Measurements from ENCODE around the gene LHFPL6. TPM values are rescaled to one million over a fixed set of nuclear protein-coding genes. Genes with fewer than 3 reads are reported as not detected.

Gene LHFPL6
- total and polyA plus RNA-seq, 4 donors = 22.7 to 115 (median 36.1) TPM

DNA sequence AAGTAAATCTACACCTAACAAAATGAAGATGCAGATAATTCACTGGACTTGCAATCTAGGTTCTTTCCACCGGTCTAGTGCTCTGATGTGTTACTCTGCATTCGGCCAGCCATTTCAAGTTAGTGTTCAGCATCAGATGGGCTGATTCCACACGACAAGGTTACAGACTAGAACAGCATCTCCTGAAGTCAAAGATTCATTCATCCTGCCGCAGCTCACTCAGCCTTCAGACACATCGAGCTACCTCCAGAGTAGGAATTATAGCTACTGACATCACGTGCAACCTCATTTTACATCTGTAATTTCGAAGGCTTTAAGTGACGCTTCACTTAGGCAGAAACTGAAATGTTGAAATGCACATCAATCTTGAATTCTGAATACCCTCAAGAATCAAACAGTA lies 76.5 kb downstream of the LHFPL6 start:
- TF ChIP-seq, protein P1, sequence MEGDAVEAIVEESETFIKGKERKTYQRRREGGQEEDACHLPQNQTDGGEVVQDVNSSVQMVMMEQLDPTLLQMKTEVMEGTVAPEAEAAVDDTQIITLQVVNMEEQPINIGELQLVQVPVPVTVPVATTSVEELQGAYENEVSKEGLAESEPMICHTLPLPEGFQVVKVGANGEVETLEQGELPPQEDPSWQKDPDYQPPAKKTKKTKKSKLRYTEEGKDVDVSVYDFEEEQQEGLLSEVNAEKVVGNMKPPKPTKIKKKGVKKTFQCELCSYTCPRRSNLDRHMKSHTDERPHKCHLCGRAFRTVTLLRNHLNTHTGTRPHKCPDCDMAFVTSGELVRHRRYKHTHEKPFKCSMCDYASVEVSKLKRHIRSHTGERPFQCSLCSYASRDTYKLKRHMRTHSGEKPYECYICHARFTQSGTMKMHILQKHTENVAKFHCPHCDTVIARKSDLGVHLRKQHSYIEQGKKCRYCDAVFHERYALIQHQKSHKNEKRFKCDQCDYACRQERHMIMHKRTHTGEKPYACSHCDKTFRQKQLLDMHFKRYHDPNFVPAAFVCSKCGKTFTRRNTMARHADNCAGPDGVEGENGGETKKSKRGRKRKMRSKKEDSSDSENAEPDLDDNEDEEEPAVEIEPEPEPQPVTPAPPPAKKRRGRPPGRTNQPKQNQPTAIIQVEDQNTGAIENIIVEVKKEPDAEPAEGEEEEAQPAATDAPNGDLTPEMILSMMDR (IDR thresholded peaks at IDR 0.05; ENCODE audit: control extremely low read depth, extremely low read depth) = no peak
- 94 to 95% methylated on average over 8 of the region's 8 CpGs for WGBS, 2 donors
- no peak for DNase-seq
- Histone ChIP-seq H3K9me3 (ENCODE audit: control insufficient read depth in 4 of 4, insufficient read depth in 3 of 4, low read length in 3 of 4) (peaks cover 0 to 2% (median 0%) of the 10 kb centered on the region in 4 donors), H3K4me1 (ENCODE audit: control insufficient read depth in 5 of 5, insufficient read depth in 5 of 5, low read length in 5 of 5) (peaks cover 0 to 34% (median 29%) of the 10 kb centered on the region in 5 donors), H3K36me3 (ENCODE audit: control insufficient read depth in 4 of 4, insufficient read depth in 4 of 4, low read length in 4 of 4) (no peaks in the 10 kb centered on the region), H3K27ac (ENCODE audit: low read depth in 1 of 2, low read length in 1 of 2) (peak overlapping the region in 1 of 2 donors; percentile 29), H3K9ac (ENCODE audit: insufficient read depth in 1 of 2, low read length in 2 of 2) (no peak overlapping the region), H3K4me3 (no peak overlapping the region), H3K27me3 (ENCODE audit: control insufficient read depth in 3 of 3, insufficient read depth in 3 of 3, low read length in 2 of 3) (no peaks in the 10 kb centered on the region)
- ATAC-seq (ENCODE audit: insufficient read depth, low FRiP score) = no peak

DNA sequence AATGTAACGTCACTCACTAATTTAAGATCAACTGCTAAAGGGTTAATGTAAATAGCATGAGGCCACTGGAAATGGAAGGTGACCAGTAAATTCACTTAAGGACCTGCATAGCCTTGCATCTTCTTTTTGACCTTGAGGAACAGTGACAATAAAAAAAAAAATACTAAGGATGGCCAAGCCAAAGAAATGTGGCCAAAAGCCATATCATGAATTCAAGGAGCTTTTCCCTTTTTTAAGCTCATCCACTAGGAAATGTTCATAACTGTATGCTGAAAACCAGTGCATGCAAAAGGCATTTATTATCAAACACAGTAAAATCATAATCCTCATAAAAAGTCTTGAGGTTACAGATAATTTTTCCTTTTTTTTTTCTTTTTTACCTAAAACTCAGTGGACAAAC lies 77.5 kb downstream of the LHFPL6 start:
- Histone ChIP-seq H3K4me3 (no peak overlapping the region), H3K9me3 (ENCODE audit: control insufficient read depth in 4 of 4, insufficient read depth in 3 of 4, low read length in 3 of 4) (peaks cover 0 to 2% (median 0%) of the 10 kb centered on the region in 4 donors), H3K4me1 (ENCODE audit: control insufficient read depth in 5 of 5, insufficient read depth in 5 of 5, low read length in 5 of 5) (peaks cover 0 to 33% (median 23%) of the 10 kb centered on the region in 5 donors), H3K27ac (ENCODE audit: low read depth in 1 of 2, low read length in 1 of 2) (no peak overlapping the region), H3K36me3 (ENCODE audit: control insufficient read depth in 4 of 4, insufficient read depth in 4 of 4, low read length in 4 of 4) (no peaks in the 10 kb centered on the region), H3K27me3 (ENCODE audit: control insufficient read depth in 3 of 3, insufficient read depth in 3 of 3, low read length in 2 of 3) (no peaks in the 10 kb centered on the region), H3K9ac (ENCODE audit: insufficient read depth in 1 of 2, low read length in 2 of 2) (no peak overlapping the region)
- TF ChIP-seq, protein P1 (IDR thresholded peaks at IDR 0.05; ENCODE audit: control extremely low read depth, extremely low read depth) = no peak
- ATAC-seq (ENCODE audit: insufficient read depth, low FRiP score) (no peak), DNase-seq (peak in 1 of 3 donors; percentile 42)
- WGBS, 2 donors = 84 to 93% methylated on average over 1 of the region's 1 CpG

DNA sequence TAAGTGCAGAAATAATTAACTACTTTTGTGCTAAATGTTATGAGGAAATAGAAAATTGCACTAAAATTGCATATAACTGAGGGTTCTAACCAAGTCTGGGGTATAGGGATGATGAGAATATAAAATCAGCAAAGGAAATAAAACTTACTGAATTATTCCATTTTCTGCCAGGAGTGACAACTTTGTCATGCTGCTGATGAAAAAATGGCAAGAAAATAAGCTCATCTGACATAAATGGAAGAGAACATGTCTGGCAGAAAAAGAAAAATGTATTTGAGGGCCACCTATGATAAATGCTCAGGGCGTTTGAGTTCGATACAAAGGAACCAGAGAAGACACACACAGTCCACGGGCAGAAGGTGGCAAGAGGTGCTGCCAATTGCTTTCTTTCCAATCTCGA lies 78.2 kb downstream of the LHFPL6 start:
- WGBS, 2 donors = 80 to 97% methylated on average over 4 of the region's 4 CpGs
- Histone ChIP-seq H3K9ac (ENCODE audit: insufficient read depth in 1 of 2, low read length in 2 of 2) (no peak overlapping the region), H3K36me3 (ENCODE audit: control insufficient read depth in 4 of 4, insufficient read depth in 4 of 4, low read length in 4 of 4) (no peaks in the 10 kb centered on the region), H3K4me3 (no peak overlapping the region), H3K4me1 (ENCODE audit: control insufficient read depth in 5 of 5, insufficient read depth in 5 of 5, low read length in 5 of 5) (peaks cover 0 to 31% (median 21%) of the 10 kb centered on the region in 5 donors), H3K27ac (ENCODE audit: low read depth in 1 of 2, low read length in 1 of 2) (no peak overlapping the region), H3K27me3 (ENCODE audit: control insufficient read depth in 3 of 3, insufficient read depth in 3 of 3, low read length in 2 of 3) (no peaks in the 10 kb centered on the region), H3K9me3 (ENCODE audit: control insufficient read depth in 4 of 4, insufficient read depth in 3 of 4, low read length in 3 of 4) (peaks cover 0 to 2% (median 0%) of the 10 kb centered on the region in 4 donors)
- ATAC-seq (ENCODE audit: insufficient read depth, low FRiP score) = no peak
- TF ChIP-seq, protein P1 (IDR thresholded peaks at IDR 0.05; ENCODE audit: control extremely low read depth, extremely low read depth) = no peak
- DNase-seq = no peak

DNA sequence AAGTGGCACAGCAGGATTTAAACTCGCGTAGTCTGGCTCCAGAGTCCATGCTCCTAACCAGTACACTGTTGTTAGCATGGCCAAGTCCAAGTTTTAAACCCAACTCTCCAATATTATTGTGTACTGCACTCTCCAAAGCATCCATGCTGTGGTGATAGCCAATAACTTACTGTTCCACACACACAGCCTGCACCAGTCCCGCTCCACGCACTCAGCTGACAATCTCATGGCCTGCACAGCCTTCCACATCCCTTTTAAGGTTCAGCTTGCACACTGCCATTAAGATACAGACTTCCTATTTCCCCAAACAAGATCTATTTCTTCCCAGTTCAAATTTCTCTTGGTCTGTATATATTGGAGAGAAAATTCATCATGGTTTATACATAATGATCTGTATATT lies 80.7 kb downstream of the LHFPL6 start:
- ATAC-seq (ENCODE audit: insufficient read depth, low FRiP score) = no peak

More for the DNA sequence above, 80.7 kb downstream of the LHFPL6 start:
- DNase-seq = no peak
- no peaks in the 10 kb centered on the region for H3K27me3 ChIP-seq (ENCODE audit: control insufficient read depth in 3 of 3, insufficient read depth in 3 of 3, low read length in 2 of 3)
- H3K4me3 ChIP-seq = no peak overlapping the region
- peaks cover 0 to 2% (median 0%) of the 10 kb centered on the region in 4 donors for H3K9me3 ChIP-seq (ENCODE audit: control insufficient read depth in 4 of 4, insufficient read depth in 3 of 4, low read length in 3 of 4)
- no peak overlapping the region for H3K9ac ChIP-seq (ENCODE audit: insufficient read depth in 1 of 2, low read length in 2 of 2)
- 90 to 98% methylated on average over 4 of the region's 4 CpGs for WGBS, 2 donors
- H3K27ac ChIP-seq (ENCODE audit: low read depth in 1 of 2, low read length in 1 of 2) = no peak overlapping the region
- TF ChIP-seq, protein P1 (IDR thresholded peaks at IDR 0.05; ENCODE audit: control extremely low read depth, extremely low read depth) = no peak
- peaks cover 0 to 26% (median 9%) of the 10 kb centered on the region in 5 donors for H3K4me1 ChIP-seq (ENCODE audit: control insufficient read depth in 5 of 5, insufficient read depth in 5 of 5, low read length in 5 of 5)
- H3K36me3 ChIP-seq (ENCODE audit: control insufficient read depth in 4 of 4, insufficient read depth in 4 of 4, low read length in 4 of 4) = no peaks in the 10 kb centered on the region

Data from lung (tissue), 12 donors.